Measurements from ENCODE around the gene BCL2L12. TPM values are rescaled to one million over a fixed set of nuclear protein-coding genes. Genes with fewer than 3 reads are reported as not detected.

BCL2L12 gene
- total and polyA plus RNA-seq, 2 experiments from 2014 or later = 41.3 to 59.4 TPM

DNA sequence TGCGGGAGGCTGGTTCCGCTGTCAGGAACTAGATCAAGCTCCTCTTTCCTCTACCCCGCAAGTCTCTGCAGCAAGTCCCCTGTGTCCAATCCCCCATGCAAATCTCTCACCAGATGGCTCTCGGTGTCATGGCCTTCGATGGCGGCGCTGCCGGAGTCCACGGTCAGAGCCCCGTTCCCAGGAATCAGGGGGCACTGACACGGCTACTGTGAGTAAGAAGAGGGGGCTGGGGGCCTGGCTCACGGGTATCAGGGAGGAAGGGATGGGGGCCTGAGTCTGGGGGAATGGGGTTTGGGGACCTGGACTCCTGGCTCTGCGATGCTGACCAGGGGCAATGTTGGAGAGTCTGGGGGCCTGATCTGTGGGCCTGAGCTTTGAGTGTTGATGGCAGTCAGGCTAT, 19.7 kb upstream of the BCL2L12 start:
- Histone ChIP-seq H3K4me1 (ENCODE audit: low read depth) (peaks cover 13% of the 10 kb centered on the region), H3K27ac (no peak overlapping the region), H3K4me3 (no peak overlapping the region), H3K27me3 (no peaks in the 10 kb centered on the region), H3K36me3 (peaks cover 24% of the 10 kb centered on the region), H3K9me3 (ENCODE audit: low read depth) (no peaks in the 10 kb centered on the region)
- no peak for DNase-seq (ENCODE audit: low read depth in 1 of 2, low spot score in 1 of 2)
- TF ChIP-seq, protein P1, sequence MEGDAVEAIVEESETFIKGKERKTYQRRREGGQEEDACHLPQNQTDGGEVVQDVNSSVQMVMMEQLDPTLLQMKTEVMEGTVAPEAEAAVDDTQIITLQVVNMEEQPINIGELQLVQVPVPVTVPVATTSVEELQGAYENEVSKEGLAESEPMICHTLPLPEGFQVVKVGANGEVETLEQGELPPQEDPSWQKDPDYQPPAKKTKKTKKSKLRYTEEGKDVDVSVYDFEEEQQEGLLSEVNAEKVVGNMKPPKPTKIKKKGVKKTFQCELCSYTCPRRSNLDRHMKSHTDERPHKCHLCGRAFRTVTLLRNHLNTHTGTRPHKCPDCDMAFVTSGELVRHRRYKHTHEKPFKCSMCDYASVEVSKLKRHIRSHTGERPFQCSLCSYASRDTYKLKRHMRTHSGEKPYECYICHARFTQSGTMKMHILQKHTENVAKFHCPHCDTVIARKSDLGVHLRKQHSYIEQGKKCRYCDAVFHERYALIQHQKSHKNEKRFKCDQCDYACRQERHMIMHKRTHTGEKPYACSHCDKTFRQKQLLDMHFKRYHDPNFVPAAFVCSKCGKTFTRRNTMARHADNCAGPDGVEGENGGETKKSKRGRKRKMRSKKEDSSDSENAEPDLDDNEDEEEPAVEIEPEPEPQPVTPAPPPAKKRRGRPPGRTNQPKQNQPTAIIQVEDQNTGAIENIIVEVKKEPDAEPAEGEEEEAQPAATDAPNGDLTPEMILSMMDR (IDR thresholded peaks at IDR 0.05; ENCODE audit: low read depth, low read length) = no peak

DNA sequence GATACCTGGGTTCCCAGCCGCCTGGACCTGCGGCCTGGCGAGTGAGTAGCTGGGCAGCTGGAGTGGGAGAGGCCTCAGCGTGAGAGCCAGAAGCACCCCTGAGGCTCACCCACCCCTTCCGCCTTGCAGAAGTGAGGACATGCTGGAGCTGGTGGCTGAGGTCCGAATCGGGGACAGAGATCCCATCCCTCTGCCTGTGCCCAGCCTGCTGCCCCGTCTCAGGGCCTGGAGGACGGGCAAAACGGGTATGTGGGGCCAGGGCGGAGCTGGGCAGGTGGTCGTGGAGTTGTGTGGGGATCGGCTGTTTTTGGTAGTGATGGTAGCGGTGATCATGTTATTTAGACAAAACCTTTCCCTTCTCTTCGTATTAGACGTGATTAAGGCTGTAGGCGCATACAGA, 19.1 kb upstream of the BCL2L12 start:
- Histone ChIP-seq H3K27ac (no peak overlapping the region), H3K4me1 (ENCODE audit: low read depth) (peaks cover 8% of the 10 kb centered on the region), H3K36me3 (peaks cover 24% of the 10 kb centered on the region), H3K4me3 (no peak overlapping the region), H3K27me3 (no peaks in the 10 kb centered on the region), H3K9me3 (ENCODE audit: low read depth) (no peaks in the 10 kb centered on the region)
- no peak for DNase-seq (ENCODE audit: low read depth in 1 of 2, low spot score in 1 of 2)
- TF ChIP-seq, protein P1 (IDR thresholded peaks at IDR 0.05; ENCODE audit: low read depth, low read length) = no peak

DNA sequence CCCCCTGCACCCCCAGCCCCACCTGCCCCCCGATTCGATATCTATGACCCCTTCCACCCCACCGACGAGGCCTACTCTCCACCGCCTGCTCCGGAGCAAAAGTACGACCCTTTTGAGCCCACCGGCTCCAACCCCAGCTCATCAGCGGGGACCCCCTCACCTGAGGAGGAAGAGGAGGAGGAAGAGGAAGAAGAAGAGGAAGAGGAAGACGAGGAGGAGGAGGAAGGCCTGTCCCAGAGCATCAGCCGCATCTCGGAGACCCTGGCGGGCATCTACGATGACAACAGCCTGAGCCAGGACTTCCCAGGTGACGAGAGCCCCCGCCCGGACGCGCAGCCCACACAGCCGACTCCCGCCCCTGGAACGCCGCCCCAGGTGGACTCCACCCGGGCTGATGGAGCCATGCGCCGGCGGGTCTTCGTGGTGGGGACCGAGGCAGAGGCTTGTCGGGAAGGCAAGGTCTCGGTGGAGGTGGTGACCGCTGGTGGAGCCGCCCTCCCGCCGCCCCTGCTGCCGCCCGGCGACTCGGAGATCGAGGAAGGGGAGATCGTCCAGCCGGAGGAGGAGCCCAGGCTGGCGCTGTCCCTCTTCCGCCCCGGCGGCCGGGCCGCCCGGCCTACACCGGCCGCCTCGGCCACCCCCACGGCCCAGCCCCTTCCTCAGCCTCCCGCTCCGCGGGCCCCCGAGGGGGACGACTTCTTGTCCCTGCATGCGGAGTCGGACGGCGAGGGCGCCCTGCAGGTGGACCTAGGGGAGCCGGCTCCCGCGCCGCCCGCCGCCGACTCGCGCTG, 14.5 kb upstream of the BCL2L12 start:
- Histone ChIP-seq H3K27me3 (no peaks in the 10 kb centered on the region), H3K27ac (no peak overlapping the region), H3K9me3 (ENCODE audit: low read depth) (no peaks in the 10 kb centered on the region), H3K4me3 (no peak overlapping the region), H3K36me3 (peaks cover 50% of the 10 kb centered on the region), H3K4me1 (ENCODE audit: low read depth) (no peaks in the 10 kb centered on the region)
- DNase-seq (ENCODE audit: low read depth in 1 of 2, low spot score in 1 of 2) = no peak
- TF ChIP-seq, protein P1 (IDR thresholded peaks at IDR 0.05; ENCODE audit: low read depth, low read length) = no peak

DNA sequence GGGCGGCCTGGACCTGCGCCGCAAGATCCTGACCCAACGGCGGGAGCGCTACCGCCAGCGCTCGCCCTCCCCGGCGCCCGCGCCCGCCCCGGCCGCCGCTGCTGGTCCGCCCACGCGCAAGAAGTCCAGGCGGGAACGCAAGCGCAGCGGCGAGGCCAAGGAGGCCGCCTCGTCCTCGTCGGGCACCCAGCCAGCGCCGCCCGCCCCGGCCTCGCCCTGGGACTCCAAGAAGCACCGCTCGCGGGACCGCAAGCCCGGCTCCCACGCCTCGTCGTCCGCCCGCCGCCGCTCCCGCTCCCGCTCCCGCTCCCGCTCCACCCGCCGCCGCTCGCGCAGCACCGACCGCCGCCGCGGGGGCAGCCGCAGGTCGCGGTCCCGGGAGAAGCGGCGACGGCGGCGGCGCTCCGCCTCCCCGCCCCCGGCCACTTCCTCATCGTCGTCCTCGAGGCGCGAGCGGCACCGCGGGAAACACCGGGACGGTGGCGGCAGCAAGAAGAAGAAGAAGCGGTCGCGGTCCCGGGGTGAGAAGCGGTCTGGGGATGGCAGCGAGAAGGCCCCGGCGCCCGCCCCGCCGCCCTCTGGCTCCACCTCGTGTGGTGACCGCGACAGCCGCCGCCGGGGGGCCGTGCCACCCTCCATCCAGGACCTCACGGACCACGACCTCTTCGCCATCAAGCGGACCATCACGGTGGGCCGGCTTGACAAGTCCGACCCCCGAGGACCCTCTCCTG, 13.7 kb upstream of the BCL2L12 start:
- H3K27ac ChIP-seq = no peak overlapping the region
- no peaks in the 10 kb centered on the region for H3K27me3 ChIP-seq
- no peak overlapping the region for H3K4me3 ChIP-seq
- no peaks in the 10 kb centered on the region for H3K4me1 ChIP-seq (ENCODE audit: low read depth)
- peaks cover 50% of the 10 kb centered on the region for H3K36me3 ChIP-seq
- DNase-seq (ENCODE audit: low read depth in 1 of 2, low spot score in 1 of 2) = no peak
- TF ChIP-seq, protein P1 (IDR thresholded peaks at IDR 0.05; ENCODE audit: low read depth, low read length) = no peak
- H3K9me3 ChIP-seq (ENCODE audit: low read depth) = no peaks in the 10 kb centered on the region

DNA sequence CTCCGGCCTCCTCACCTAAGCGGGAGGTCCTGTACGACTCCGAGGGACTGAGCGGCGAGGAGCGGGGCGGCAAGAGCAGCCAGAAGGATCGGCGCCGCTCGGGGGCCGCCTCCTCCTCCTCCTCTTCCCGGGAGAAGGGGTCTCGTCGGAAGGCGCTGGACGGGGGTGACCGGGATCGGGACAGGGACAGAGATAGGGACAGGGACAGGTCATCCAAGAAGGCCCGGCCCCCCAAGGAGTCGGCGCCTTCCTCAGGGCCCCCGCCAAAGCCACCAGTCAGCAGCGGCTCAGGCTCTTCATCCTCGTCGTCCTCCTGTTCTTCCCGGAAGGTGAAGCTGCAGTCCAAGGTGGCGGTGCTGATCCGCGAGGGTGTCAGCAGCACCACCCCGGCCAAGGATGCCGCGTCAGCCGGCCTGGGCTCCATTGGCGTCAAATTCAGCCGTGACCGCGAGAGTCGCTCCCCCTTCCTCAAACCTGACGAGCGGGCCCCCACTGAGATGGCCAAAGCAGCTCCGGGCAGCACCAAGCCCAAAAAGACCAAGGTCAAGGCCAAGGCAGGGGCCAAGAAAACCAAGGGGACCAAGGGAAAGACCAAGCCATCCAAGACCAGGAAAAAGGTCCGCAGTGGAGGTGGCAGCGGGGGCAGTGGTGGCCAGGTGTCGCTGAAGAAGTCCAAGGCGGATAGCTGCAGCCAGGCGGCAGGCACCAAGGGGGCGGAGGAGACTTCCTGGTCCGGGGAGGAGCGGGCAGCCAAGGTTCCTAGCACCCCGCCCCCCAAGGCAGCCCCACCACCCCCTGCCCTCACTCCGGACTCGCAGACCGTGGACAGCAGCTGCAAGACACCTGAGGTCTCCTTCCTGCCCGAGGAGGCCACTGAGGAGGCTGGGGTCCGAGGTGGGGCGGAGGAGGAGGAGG, 12.9 kb upstream of the BCL2L12 start:
- DNase-seq (ENCODE audit: low read depth in 1 of 2, low spot score in 1 of 2) = no peak
- no peaks in the 10 kb centered on the region for H3K9me3 ChIP-seq (ENCODE audit: low read depth)
- H3K4me1 ChIP-seq (ENCODE audit: low read depth) = no peaks in the 10 kb centered on the region
- TF ChIP-seq, protein P1 (IDR thresholded peaks at IDR 0.05; ENCODE audit: low read depth, low read length) = no peak
- no peak overlapping the region for H3K4me3 ChIP-seq
- no peaks in the 10 kb centered on the region for H3K27me3 ChIP-seq
- peaks cover 48% of the 10 kb centered on the region for H3K36me3 ChIP-seq
- no peak overlapping the region for H3K27ac ChIP-seq
